ENCODE measurements around the gene PPFIA1.

DNA sequence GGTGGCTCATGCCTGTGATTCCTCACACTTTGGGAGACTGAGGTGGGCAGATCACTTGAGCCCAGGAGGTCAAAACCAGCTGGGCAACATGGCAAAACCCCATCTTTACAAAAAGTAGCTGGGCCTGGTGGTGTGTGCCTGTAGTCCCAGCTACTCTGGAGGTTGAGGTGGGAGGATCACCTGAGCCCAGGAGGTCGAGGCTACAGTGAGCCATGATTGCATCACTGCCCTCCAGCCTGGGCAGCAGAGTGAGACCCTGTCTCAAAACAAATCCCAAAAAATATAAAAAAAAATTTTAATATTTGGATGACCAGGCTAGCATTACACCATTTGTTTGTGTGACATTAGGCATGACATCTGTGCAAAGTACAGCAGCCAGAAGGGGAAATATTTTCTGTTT lies 78.1 kb downstream of the PPFIA1 start:
- TF ChIP-seq, protein P1, sequence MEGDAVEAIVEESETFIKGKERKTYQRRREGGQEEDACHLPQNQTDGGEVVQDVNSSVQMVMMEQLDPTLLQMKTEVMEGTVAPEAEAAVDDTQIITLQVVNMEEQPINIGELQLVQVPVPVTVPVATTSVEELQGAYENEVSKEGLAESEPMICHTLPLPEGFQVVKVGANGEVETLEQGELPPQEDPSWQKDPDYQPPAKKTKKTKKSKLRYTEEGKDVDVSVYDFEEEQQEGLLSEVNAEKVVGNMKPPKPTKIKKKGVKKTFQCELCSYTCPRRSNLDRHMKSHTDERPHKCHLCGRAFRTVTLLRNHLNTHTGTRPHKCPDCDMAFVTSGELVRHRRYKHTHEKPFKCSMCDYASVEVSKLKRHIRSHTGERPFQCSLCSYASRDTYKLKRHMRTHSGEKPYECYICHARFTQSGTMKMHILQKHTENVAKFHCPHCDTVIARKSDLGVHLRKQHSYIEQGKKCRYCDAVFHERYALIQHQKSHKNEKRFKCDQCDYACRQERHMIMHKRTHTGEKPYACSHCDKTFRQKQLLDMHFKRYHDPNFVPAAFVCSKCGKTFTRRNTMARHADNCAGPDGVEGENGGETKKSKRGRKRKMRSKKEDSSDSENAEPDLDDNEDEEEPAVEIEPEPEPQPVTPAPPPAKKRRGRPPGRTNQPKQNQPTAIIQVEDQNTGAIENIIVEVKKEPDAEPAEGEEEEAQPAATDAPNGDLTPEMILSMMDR (conservative IDR thresholded peaks at IDR 0.05) = no peak
- TF ChIP-seq EZH2 (IDR thresholded peaks at IDR 0.05; ENCODE audit: low read depth) = no peak
